Progenitor cell of endocrine pancreas (in vitro differentiated cells): Measurements from ENCODE around the gene XPA. TPM values are rescaled to one million over a fixed set of nuclear protein-coding genes. Genes with fewer than 3 reads are reported as not detected.

ENCODE experiments used
- DNase-seq: peaks from one replicate; pipeline ENCODE4 v3.0.0; 2021; ENCODE audit warnings: low spot score; ENCODE audit not compliant: unreplicated experiment
- H3K27ac Mint-ChIP-seq: 2 replicates; pipeline ENCODE4 v1.8.0; 2021; ENCODE audit warnings: mild to moderate bottlenecking, moderate library complexity, mixed read lengths
- H3K27me3 Mint-ChIP-seq: 2 replicates; pipeline ENCODE4 v1.8.0; 2021; ENCODE audit warnings: mixed read lengths
- H3K36me3 Mint-ChIP-seq: 2 replicates; pipeline ENCODE4 v1.8.0; 2022; ENCODE audit warnings: mixed read lengths; ENCODE audit not compliant: insufficient read depth
- H3K4me1 Mint-ChIP-seq: 2 replicates; pipeline ENCODE4 v1.8.0; 2021; ENCODE audit warnings: low read depth, mixed read lengths
- H3K4me3 Mint-ChIP-seq: 2 replicates; pipeline ENCODE4 v1.8.0; 2021; ENCODE audit warnings: low read depth, mild to moderate bottlenecking, moderate library complexity, mixed read lengths
- H3K9me3 Mint-ChIP-seq: 2 replicates; pipeline ENCODE4 v1.8.0; 2021; ENCODE audit warnings: low read depth, mixed read lengths
- CTCF ChIP-seq: fragments of 200-600 bp; sonication (generic); IDR thresholded peaks from one replicate; pipeline ENCODE4 v1.5.0; 2021; ENCODE audit warnings: antibody characterized with exemption, mild to moderate bottlenecking; ENCODE audit not compliant: unreplicated experiment
- total RNA-seq: library from RNA; stranded (reverse); gene quantifications from 2 replicates; pipeline ENCODE4 v1.2.1, GENCODE V29; 2021

Gene XPA
- total RNA-seq, 1 donor from 2014 or later, result 16.4 TPM

- Mint-ChIP-seq H3K36me3 (peaks cover 35% of the 10 kb centered on the region), H3K9me3 (no peaks in the 10 kb centered on the region)
- TF ChIP-seq CTCF, result no peak
Observed at GRCh38 chr9:97658707-97659106, 38.4 kb downstream of the XPA start.

GRCh38 chr9:97651646-97652045 lies 45.5 kb downstream of the XPA start:
- no peak for TF ChIP-seq CTCF
- Mint-ChIP-seq H3K36me3 (peaks cover 28% of the 10 kb centered on the region), H3K27ac (no peak overlapping the region)

More at GRCh38 chr9:97658707-97659106, 38.4 kb downstream of the XPA start:
- no peak overlapping the region for H3K4me3 Mint-ChIP-seq
- no peak overlapping the region for H3K27ac Mint-ChIP-seq
- no peaks in the 10 kb centered on the region for H3K4me1 Mint-ChIP-seq
- DNase-seq, result no peak
- H3K27me3 Mint-ChIP-seq, result no peaks in the 10 kb centered on the region

GRCh38 chr9:97647996-97648395 lies 49.1 kb downstream of the XPA start:
- H3K9me3 Mint-ChIP-seq, result no peaks in the 10 kb centered on the region
- TF ChIP-seq CTCF, result no peak
- no peak overlapping the region for H3K27ac Mint-ChIP-seq
- H3K36me3 Mint-ChIP-seq, result peaks cover 17% of the 10 kb centered on the region
- H3K4me1 Mint-ChIP-seq, result no peaks in the 10 kb centered on the region
- no peak for DNase-seq
- H3K27me3 Mint-ChIP-seq, result no peaks in the 10 kb centered on the region
- H3K4me3 Mint-ChIP-seq, result no peak overlapping the region

More at GRCh38 chr9:97651646-97652045, 45.5 kb downstream of the XPA start:
- DNase-seq, result no peak
- Mint-ChIP-seq H3K27me3 (no peaks in the 10 kb centered on the region), H3K9me3 (no peaks in the 10 kb centered on the region), H3K4me3 (no peak overlapping the region), H3K4me1 (no peaks in the 10 kb centered on the region)

GRCh38 chr9:97645720-97646119 lies 51.4 kb downstream of the XPA start:
- no peak for DNase-seq
- Mint-ChIP-seq H3K36me3 (peaks cover 14% of the 10 kb centered on the region), H3K4me3 (no peak overlapping the region), H3K4me1 (no peaks in the 10 kb centered on the region), H3K27me3 (no peaks in the 10 kb centered on the region), H3K9me3 (no peaks in the 10 kb centered on the region), H3K27ac (no peak overlapping the region)
- TF ChIP-seq CTCF, result no peak

- Mint-ChIP-seq H3K4me3 (no peak overlapping the region), H3K4me1 (peaks cover 23% of the 10 kb centered on the region), H3K9me3 (no peaks in the 10 kb centered on the region), H3K27ac (no peak overlapping the region), H3K27me3 (no peaks in the 10 kb centered on the region), H3K36me3 (peaks cover 5% of the 10 kb centered on the region)
- DNase-seq, result no peak
- no peak for TF ChIP-seq CTCF
Observed at GRCh38 chr9:97640325-97640724, 56.8 kb downstream of the XPA start.
